Erythroblast (primary cell): ENCODE data around the gene ERCC5.
A peak's percentile ranks its signal among the peaks of the same experiment; 100 is the strongest.

ENCODE experiments used
- DNase-seq, 2 experiments: peaks; one replicate each; lab custom pipeline; 2025; lab: John Stamatoyannopoulos, UW
- GATA1 ChIP-seq: IDR thresholded peaks from 2 replicates; pipeline ENCODE4 v1.6.1; 2011; ENCODE audit warnings: low read depth, mild to moderate bottlenecking, control low read depth, low read length, moderate library complexity
- POLR2A ChIP-seq: IDR thresholded peaks from 2 replicates; pipeline ENCODE4 v1.6.1; 2011; ENCODE audit warnings: mild to moderate bottlenecking, low read length

The ERCC5 gene

GRCh38 chr13:102854675-102855074 lies 8.8 kb downstream of the ERCC5 start:
- DNase-seq = no peak
- TF ChIP-seq POLR2A = no peak
- no peak for TF ChIP-seq GATA1

GRCh38 chr13:102856557-102856956 lies 10.7 kb downstream of the ERCC5 start:
- TF ChIP-seq POLR2A = no peak
- no peak for TF ChIP-seq GATA1
- DNase-seq = no peak

GRCh38 chr13:102862624-102863210 lies 16.9 kb downstream of the ERCC5 start:
- TF ChIP-seq POLR2A = no peak
- TF ChIP-seq GATA1 = no peak
- DNase-seq = peak in 1 of 2 experiments; percentile 29

GRCh38 chr13:102863590-102863989 lies 17.8 kb downstream of the ERCC5 start:
- TF ChIP-seq GATA1 (no peak), POLR2A (no peak)
- DNase-seq = no peak

DNA sequence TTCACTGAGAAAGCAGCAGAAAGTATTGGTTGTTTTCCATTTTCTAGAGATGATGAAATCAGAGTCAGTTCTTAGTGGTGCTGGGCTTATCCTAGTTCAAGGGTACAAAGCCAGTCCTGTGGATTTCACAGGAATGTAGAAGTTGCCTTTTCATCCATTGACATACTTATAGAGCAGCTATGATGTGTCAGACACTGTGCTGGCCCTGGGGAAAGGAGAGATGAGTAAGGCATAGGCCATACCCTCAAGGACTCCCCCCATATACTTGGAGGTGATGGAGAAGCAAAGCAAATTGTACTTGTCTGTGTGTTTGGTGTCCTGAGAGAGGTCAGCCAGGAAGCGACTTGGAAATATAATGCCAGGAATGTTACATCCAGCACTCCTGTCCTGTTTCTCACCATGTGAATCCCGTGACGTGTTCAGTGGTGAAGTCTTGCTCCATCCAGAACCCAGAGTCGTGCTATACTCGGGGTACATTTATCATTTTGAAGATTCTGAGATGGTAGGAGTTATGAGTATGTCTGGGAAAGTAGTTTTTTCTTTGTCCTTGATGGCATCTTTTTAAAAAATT lies 22.6 kb downstream of the ERCC5 start:
- DNase-seq = no peak
- TF ChIP-seq POLR2A = no peak
- no peak for TF ChIP-seq GATA1

DNA sequence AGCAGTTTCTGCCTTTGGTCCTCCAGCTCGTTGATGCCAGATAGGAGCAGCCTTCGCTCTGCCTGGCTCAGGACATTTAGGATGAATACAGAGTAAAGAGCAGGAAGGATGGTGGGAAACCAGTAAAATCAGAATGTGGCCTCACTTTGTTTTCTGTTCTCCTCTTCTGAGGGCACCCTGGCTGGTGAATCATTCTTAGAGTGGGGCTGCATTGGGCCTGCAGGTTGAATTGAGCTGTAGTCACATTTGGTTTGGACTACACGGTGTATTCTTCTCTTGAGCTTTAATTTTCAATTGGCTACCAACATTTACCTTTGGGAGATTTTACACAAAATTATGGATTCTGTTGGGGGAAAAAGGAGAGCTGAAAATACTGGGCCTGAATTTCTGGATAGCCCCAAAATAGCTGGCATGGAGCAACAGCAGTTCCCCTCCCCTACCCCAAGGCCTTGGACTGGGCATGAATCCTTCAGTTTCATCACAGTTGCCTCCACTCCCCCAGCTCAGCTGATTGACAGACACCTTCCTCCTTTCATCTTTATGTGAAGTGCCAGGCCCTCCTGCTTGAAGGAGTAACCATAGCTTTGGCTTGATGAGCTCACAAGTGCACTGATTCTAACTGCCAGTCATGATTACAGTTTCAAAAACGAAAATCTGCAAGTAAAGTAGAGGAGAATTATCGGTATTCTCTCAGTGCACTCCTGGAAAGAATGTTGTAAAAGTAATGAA lies 24.3 kb downstream of the ERCC5 start:
- TF ChIP-seq GATA1 = no peak
- TF ChIP-seq POLR2A = no peak
- DNase-seq = no peak

GRCh38 chr13:102870677-102871415 lies 25.0 kb downstream of the ERCC5 start:
- TF ChIP-seq POLR2A (no peak), GATA1 (no peak)
- peak; percentile 55 to 71 for DNase-seq

- TF ChIP-seq GATA1 (no peak), POLR2A (no peak)
- DNase-seq = no peak
Measured at GRCh38 chr13:102872131-102872530, 26.3 kb downstream of the ERCC5 start.

DNA sequence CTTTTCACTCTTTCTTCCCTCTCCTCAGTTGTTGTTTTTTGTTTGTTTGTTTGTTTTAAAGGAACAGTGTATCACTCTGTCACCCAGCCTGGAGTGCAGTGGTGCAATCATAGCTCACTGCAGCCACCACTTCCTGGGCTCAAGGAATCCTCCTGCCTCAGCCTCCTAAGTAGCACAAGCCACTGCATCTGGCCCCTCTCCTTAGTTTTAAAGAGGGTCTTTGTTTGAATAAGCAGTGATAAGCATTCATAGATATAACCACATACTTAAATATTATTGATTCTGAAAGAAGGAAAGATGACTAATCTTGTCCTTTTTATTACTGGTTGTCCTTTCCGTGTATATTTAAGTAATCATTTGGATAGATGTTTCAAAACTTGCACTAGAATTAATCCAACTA lies 26.7 kb downstream of the ERCC5 start:
- DNase-seq = no peak
- TF ChIP-seq POLR2A (no peak), GATA1 (no peak)

- no peak for DNase-seq
- no peak for TF ChIP-seq POLR2A
Measured at GRCh38 chr13:102873653-102874052, 27.8 kb downstream of the ERCC5 start.

- no peak for TF ChIP-seq POLR2A
- TF ChIP-seq GATA1 = no peak
- no peak for DNase-seq
Measured at GRCh38 chr13:102875256-102875655, 29.4 kb downstream of the ERCC5 start.

GRCh38 chr13:102877303-102877702 lies 31.5 kb downstream of the ERCC5 start:
- TF ChIP-seq POLR2A = no peak
- no peak for TF ChIP-seq GATA1
- no peak for DNase-seq

- no peak for TF ChIP-seq GATA1
- TF ChIP-seq POLR2A = no peak
- DNase-seq = no peak
Measured at GRCh38 chr13:102878481-102878880, 32.6 kb downstream of the ERCC5 start.
